HG03045 (cell line): ENCODE data around the gene CLTB.

ENCODE experiments used
- ATAC-seq: cut with Tn5 transposase; IDR thresholded peaks from one replicate; pipeline ENCODE4 v1.9.1; 2021; ENCODE audit warnings: mild to moderate bottlenecking, moderate library complexity; ENCODE audit not compliant: unreplicated experiment

Gene CLTB

GRCh38 chr5:176383961-176384360 lies 32.4 kb downstream of the CLTB start:
- no peak for ATAC-seq

DNA sequence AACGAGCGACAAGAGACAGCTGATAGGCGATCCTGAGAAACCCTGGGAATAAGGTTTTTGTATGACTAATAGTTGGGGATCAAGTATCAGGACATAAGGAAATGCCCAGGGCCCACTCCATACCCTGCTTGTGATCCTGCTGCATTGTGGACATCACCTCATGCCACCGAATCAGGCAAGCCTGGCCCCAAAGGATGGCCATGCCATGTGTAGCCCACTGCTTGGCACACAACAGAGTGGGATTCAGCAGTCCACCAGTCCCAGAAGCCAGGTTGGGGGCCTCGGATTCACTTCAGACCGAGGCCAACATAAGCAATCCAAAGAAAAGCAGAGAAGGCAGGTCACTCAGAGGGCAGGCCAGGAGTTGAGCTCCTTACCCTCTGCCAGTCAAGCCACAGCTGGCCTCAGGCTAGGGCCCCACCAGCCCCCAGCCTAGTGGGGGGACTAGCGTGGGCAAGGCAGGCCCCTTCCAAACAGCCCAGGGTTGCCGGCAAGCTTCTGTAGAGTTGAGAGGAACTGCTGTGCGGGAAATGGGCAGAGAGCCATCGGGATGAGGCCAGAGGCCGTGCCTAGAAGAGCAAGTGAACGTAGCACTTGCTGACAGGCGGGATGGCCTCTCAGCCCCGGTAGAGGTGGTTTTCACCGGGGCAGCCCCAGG lies 33.0 kb downstream of the CLTB start:
- ATAC-seq, result no peak

GRCh38 chr5:176382721-176383120 lies 33.6 kb downstream of the CLTB start:
- no peak for ATAC-seq

DNA sequence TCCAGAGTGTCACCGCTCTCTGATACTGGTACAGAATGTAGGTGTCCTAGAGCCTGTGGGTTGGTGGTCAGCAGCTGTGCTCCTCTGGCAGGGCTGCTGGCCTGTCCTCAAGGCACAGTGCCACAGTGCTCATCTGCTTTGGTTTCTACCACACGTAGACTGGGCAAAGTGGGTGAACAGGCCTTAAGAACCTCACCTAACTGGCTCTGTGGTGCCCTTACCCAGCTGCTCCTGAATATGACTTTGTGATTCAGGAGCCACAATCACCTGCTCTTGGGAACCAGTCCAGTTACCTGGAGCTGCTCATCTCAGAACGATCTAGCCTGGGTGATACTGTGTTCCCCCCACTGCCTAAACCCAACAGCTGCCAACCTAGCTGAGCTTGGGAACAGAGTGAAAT lies 34.4 kb downstream of the CLTB start:
- no peak for ATAC-seq

GRCh38 chr5:176381423-176381822 lies 34.9 kb downstream of the CLTB start:
- ATAC-seq, result no peak

DNA sequence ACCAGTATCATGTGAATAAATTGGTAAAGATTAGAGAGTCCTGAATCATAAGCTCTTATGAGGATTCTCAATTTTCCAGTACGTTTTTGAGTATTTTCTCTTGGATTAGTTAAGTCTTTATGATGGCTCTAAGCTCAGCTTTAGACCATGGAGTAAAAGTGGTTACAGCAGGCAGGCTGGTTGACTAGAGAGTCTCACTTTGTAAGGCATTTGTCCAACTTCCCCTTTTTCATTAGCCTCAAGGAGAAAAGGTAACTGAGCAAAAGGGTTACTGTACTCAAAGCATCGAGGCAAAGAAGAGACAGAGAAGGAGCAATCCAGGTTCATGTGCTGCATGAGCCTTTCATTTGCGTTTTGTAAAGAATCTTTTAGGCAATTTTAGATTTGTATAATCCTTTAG lies 36.5 kb downstream of the CLTB start:
- no peak for ATAC-seq

DNA sequence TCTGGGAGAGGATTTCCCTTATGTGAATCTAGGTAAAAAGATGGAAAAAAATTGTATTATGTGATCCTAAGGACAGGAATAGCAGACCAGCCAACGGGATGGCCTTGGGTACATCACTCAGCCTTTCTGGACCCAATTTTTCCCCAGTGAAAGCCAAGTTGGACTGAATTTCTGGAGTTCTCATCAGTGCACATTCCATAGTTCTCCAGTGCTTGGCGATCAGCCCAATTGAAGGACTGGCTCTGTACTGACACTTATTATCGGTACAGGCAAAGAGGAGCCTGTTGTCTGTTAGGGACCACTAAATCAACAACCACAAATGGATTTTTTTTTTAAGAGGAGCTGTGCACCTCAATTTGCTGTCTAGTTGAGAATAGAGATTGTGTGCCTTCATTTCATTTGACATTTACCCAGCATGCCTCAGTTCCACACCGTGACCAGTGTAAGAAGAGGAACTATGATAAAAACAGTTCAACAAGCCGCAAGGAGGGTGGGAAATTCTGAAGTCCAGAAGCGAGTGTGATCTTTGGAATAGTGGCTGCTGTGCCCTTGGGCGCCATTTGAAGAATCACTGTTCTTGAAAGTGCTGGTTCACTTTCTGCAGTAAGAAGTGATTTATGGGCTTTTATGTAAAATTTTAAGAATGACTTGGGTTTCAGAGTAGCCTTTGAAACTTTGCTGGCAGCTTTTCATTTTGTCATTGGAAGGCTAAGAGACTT lies 43.1 kb downstream of the CLTB start:
- ATAC-seq, result no peak

DNA sequence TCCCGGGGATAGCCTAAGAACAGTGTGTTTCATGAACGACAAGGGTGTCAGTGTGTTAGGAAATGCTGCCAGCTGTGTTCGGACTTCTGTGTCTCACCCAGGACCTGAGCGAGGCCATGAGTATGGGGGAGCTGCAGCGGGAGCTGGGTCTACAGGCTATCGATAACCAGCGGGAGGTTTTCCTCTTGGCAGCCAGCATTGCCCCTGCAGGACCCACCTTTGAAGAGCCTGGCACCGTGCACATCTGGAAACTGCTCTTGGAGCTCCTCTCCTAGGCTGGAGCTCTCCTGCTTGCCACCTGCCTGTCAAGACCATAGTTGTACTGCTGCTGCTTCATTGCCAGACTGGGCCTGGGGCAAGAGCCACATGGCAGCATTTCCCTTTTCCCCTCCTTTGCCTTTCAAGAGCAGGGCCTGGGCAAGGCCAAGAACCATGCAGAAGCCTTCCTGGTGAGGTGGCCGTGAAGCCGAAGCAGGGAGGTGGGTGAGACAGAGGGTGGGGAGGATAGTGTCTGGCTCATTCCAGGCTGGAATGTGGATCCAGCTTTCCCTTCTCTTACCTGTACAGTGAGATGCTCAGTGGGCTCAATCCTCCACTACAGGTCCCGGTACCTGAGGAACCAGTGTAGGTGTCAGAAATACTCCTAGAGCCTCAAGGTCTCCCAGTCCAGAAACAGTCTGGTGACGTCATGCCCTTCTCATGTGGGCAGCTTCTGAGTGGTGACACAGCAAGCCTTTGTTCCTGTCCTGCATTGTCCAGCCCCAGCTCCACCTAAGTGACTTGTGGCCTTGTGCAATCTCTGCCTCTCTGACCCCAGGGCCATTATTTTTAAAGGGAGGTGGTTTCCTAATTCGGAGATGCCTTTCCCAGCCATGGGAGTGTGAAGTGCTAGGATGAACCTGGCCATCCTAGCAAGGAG lies 44.5 kb downstream of the CLTB start:
- ATAC-seq, result no peak

DNA sequence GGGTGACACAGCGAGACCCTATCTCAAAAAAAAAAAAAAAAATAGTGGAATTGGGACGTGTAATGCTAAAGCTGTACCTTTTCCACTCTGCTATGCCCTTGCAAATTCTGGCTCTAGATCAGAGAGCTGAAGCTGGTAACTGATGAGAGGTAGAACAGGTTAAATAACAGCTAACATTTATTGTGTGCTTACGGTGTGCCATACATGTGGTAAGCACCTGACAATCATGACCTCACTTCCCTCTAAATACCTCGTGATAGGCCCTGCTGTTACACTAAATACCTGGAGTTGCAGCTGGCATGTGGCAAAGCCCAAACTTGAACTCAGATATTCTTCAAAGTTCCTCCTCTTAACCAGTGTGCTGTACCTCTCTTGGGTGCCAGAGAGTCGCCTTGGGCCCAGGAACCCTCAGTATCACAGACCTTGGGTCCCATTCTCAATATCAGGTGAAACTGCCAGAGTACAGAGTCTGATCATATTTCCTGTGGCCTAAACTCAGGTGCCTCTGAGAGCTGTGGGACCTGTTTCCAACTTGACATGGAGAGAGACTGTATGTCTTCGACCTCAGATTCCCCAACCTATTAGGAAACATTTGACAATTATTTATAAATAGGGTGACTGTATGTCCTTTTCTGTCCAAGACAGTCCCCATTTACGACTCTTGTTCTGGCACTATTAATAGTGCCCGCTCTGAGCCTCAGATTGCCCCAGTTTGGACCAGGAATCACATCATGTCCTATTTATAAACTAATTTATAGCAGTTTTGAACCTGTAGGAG lies 46.2 kb downstream of the CLTB start:
- ATAC-seq, result no peak

DNA sequence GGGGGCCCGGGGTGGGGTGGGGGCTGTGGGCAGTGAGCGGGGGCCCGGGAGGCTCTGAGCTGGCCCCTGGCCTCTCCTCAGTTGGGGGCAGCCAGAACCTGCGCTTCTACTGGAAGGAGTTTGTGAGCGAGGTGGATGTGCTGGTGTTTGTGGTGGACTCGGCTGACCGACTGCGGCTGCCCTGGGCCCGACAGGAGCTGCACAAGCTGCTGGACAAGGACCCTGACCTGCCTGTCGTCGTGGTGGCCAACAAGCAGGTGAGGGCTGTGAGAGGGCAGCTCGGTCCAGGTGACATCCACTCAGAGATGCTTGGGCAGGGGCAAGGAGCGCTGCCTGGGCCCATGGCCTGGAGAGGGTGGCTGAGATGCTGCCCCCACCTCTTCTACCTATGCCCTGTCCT lies 47.6 kb downstream of the CLTB start:
- ATAC-seq, result no peak

DNA sequence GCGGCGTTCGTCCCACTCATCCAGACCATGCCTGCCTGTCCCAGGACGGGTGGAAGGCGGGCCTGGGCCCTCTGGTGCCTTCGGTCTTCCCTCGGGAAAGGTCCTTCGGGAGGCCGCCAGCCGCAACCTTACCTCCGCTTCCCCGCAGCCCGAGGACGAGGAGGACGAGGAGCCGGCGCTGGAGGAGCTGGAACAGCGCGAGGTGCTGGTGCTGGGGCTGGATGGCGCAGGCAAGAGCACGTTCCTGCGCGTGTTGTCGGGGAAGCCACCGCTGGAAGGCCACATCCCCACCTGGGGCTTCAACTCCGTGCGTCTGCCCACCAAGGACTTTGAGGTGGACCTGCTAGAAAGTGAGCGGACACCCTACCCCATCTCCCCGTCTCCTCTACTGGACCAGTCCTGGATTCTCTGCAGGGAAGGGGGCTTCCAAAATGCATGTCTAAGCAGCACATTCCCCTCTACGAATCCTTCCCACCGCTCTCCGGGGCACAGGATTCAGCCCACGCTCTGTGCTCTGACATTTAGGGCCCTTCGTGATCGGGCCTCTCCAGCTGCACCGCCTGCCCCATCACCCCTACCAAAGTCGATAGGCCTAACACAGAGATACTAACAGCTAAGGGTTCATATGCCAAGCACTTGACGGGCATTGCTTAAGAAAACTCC lies 50.0 kb downstream of the CLTB start:
- no peak for ATAC-seq

GRCh38 chr5:176365351-176366231 lies 50.7 kb downstream of the CLTB start, which contains the start of gene ARL10:
TSS of gene ARL10 (plus strand) at chr5:176365487. CDS start at chr5:176365564, 77 bp downstream.
- ATAC-seq, result peak; percentile 32

DNA sequence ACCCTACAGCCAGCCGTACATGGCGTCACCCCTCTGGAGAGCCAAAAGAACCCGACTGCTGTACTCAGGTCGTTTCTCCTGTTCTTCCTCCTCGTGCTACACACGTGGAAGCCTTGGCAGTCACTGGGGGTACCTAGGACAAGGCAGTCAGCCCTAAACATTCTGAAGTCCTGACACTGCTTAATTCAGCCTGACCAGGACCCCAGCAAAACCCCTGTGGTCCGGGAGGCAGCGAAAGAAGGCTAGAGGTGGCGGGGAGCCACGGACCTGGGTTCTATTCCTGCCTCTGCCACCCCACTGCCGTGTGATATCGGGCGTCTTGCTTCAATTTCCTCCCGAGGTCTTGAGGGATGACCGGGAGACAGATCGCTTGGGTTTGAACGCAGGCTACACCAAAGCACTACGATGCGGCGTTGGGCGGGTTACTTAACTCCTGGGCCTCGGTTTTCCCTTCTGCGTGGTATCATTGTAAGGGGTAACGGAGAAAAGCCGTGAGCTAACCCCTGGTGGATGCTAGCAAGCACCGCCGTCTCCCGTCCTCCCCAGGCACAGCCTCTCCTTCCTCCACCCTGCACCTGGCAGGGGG lies 51.5 kb downstream of the CLTB start:
- ATAC-seq, result no peak

DNA sequence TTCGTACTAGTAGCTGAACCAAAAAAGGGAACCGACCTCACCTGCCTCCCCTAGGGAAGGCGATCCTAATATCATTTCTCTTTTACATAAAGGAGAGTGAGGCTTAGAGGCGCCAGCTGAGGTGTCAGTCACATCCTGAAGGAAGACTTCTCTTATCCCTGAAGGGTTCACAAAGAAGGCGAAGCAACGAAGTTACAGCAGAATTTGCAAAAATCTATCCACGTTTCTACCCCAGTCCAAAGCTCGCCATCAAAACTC lies 54.2 kb downstream of the CLTB start:
- ATAC-seq, result no peak

GRCh38 chr5:176361437-176362232 lies 54.7 kb downstream of the CLTB start, which contains the start of gene KIAA1191:
TSS of gene KIAA1191 (minus strand) at chr5:176361764. CDS start at chr5:176359508, 2,256 bp downstream.
- ATAC-seq, result peak; percentile 86

DNA sequence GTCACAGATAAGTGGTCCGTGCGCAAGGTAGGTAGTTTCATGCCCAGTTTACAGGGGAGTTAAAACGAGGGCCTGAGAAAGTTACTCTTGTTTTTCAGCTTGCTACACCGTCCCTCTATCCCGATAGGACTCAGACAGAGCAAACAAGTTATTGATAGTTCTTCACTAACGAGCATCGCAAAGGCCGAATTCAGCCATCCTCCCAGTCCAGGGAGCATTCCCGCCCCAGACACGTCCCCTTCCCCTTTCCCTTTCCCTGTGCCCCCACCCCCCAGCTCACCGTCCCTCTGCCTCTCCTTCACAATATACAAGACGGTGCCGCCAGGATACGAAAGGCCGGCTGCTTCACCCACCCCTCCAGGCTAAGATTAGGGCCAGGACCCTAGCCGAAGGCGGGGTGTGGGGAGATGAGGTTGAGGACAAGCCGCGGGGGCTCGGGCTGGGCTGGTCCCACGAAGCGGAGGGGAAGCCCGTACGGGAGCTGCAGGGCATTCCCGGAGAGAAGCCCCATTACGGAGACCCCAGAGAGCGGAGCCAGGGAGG lies 55.4 kb downstream of the CLTB start:
- ATAC-seq, result no peak

DNA sequence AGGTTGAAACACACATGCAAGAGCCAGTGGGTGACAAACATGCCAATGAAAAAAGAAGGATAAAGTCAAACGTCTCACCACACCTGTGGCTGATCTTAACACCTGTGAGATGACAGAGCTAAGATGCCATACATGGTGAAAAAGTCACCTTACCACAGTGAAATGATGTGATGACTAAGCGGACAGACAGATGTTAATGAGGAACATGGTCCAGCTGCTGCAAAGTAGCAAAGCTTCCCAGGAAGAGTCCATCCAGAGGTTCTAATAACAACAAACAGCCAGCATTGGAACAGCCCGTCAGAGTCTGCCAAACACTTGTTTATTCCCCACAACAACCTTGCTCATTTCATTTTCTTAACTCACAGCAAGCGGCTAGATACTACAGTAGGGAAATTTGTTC lies 56.7 kb downstream of the CLTB start:
- ATAC-seq, result no peak

GRCh38 chr5:176356179-176356566 lies 60.2 kb downstream of the CLTB start:
- ATAC-seq, result no peak
